Lower lobe of right lung (tissue), 2 donors: ENCODE data around the gene LRRK1. TPM values are rescaled to one million over a fixed set of nuclear protein-coding genes. Genes with fewer than 3 reads are reported as not detected.

Experiments used
- ATAC-seq, 2 donors: fragments of 200-7000 bp; cut with Tn5 transposase; one replicate each; pipeline ENCODE4 v1.9.1; 2020 to 2022; ENCODE audit warnings: mild to moderate bottlenecking in 2 of 2, moderate library complexity in 2 of 2
- DNase-seq: peaks from one replicate; pipeline ENCODE4 v3.0.0-alpha.2; 2020
- H3K27ac ChIP-seq: fragments of 200-600 bp; one replicate; pipeline ENCODE4 v1.8.0; 2022
- H3K27me3 ChIP-seq: fragments of 200-600 bp; one replicate; pipeline ENCODE4 v1.8.0; 2022; ENCODE audit warnings: low read depth
- H3K36me3 ChIP-seq: fragments of 200-600 bp; one replicate; pipeline ENCODE4 v1.8.0; 2022; ENCODE audit warnings: mild to moderate bottlenecking
- H3K4me1 ChIP-seq: fragments of 200-600 bp; one replicate; pipeline ENCODE4 v1.8.0; 2022
- H3K4me3 ChIP-seq: fragments of 200-600 bp; one replicate; pipeline ENCODE4 v1.8.0; 2022; ENCODE audit warnings: mild to moderate bottlenecking
- H3K9me3 ChIP-seq: fragments of 200-600 bp; one replicate; pipeline ENCODE4 v1.8.0; 2022
- intact Hi-C: fragments of 100-400 bp; cut with DNase I; formaldehyde crosslinking; loops from one replicate; pipeline ENCODE4 v1.11.0; 2022
- total RNA-seq: library from RNA; stranded (reverse); fragmentation: NEBNext Ultra II Directional; extraction: Animal tissue kit (Norgen Biotek cat#: 25700); gene quantifications from one replicate; pipeline ENCODE4 v1.2.1, GENCODE V29; 2021
- TF ChIP-seq, protein P1 (sequence below): fragments of 200-600 bp; IDR thresholded peaks from one replicate; pipeline ENCODE4 v1.8.0; 2022; ENCODE audit warnings: antibody characterized with exemption, mild to moderate bottlenecking
- donor health status: DM: no; HTN: yes; CAD: no; lungs with severe emphysema.

LRRK1 gene
- total RNA-seq, 1 donor from 2014 or later: 24.3 TPM

DNA sequence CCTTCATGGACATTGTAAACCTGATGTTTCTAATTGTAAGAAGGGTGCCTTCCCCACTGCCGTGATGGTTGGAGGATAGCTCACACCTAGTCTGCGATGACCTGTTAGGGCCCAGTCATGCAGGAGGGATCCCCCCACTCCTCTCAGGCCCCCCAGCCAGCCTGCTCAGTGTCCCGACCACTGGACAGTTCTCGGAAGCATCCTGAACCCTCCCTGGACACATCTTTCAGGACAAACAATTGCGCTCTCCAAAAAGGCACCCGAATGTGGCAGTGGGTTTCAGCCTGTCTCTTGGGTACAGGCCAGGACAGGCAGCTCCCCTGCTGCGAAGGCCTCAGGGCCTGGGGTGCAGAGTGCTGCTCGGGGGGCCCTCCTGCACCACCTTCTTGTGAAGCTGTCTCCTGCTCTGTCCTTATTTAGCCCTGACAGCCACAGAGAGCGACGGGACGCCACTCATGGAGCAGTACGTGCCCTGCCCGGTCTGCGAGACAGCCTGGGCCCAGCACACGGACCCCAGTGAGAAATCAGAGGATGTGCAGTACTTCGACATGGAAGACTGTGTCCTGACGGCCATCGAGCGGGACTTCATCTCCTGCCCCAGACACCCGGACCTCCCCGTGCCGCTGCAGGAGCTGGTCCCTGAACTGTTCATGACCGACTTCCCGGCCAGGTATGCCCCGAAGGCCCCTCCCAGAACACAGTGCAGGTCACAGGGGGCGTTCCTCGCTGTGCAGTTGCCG, 132.3 kb downstream of the LRRK1 start:
- intact Hi-C loops: no loop called here
- Histone ChIP-seq H3K27me3 (no peaks in the 10 kb centered on the region), H3K36me3 (peaks cover 81% of the 10 kb centered on the region), H3K4me3 (no peak overlapping the region), H3K9me3 (no peaks in the 10 kb centered on the region), H3K4me1 (no peaks in the 10 kb centered on the region), H3K27ac (no peak overlapping the region)
- ATAC-seq: no peak
- DNase-seq: no peak
- TF ChIP-seq, protein P1, sequence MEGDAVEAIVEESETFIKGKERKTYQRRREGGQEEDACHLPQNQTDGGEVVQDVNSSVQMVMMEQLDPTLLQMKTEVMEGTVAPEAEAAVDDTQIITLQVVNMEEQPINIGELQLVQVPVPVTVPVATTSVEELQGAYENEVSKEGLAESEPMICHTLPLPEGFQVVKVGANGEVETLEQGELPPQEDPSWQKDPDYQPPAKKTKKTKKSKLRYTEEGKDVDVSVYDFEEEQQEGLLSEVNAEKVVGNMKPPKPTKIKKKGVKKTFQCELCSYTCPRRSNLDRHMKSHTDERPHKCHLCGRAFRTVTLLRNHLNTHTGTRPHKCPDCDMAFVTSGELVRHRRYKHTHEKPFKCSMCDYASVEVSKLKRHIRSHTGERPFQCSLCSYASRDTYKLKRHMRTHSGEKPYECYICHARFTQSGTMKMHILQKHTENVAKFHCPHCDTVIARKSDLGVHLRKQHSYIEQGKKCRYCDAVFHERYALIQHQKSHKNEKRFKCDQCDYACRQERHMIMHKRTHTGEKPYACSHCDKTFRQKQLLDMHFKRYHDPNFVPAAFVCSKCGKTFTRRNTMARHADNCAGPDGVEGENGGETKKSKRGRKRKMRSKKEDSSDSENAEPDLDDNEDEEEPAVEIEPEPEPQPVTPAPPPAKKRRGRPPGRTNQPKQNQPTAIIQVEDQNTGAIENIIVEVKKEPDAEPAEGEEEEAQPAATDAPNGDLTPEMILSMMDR: no peak

DNA sequence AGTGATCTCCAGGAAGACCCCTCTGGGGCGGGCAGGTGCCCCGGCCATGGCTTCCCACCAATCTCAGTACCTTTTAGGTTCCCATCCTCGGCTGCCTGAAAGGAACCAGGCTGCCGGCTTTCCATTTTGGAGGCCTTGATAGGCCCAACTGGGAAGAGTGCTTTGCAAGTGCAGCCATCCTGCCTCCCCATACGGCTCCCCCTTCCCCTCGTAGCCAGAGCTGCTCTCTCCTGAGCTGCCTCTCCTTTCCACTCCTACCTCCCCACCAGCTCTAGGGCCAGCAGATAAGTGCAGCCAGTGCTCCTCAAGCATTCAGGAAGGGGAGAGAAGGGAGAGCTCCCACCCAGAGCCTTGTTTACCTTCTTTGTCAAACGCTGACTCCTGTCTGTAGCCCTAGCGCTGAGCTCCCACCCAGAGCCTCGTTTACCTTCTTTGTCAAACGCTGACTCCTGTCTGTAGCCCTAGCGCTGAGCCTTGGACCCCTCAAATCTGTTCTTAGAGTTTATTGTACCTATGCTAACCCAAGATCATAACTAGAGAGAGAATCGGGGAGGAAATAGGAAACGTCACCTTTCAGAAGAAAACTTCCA, 133.0 kb downstream of the LRRK1 start:
- TF ChIP-seq, protein P1: no peak
- Histone ChIP-seq H3K27ac (no peak overlapping the region), H3K27me3 (no peaks in the 10 kb centered on the region), H3K36me3 (peaks cover 86% of the 10 kb centered on the region), H3K9me3 (no peaks in the 10 kb centered on the region), H3K4me1 (no peaks in the 10 kb centered on the region), H3K4me3 (no peak overlapping the region)
- ATAC-seq (no peak), DNase-seq (no peak)
- intact Hi-C loops: no loop called here

GRCh38 chr15:101052681-101053121, 133.5 kb downstream of the LRRK1 start:
- Histone ChIP-seq H3K4me3 (no peak overlapping the region), H3K27me3 (no peaks in the 10 kb centered on the region), H3K4me1 (no peaks in the 10 kb centered on the region), H3K36me3 (peaks cover 87% of the 10 kb centered on the region), H3K9me3 (no peaks in the 10 kb centered on the region), H3K27ac (no peak overlapping the region)
- ATAC-seq: no peak
- no peak for DNase-seq
- TF ChIP-seq, protein P1: no peak
- intact Hi-C loops: no loop called here

DNA sequence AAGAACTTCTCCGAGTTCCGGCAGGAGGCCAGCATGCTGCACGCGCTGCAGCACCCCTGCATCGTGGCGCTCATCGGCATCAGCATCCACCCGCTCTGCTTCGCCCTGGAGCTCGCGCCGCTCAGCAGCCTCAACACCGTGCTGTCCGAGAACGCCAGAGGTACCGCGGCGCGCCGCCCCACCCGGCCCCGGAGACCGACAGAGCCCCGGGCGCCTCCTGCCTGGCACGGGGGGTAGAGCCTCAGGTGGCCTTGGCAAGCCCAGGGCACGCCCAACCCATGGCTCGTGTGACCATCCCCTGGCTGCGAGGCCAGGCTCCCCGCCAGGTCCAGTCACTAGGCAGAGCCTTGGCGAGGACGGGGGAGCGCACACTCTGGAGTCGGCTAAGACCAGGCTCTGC, 134.1 kb downstream of the LRRK1 start:
- intact Hi-C loops: no loop called here
- DNase-seq (no peak), ATAC-seq (peak in 1 of 2 donors; percentile 13)
- TF ChIP-seq, protein P1: no peak
- Histone ChIP-seq H3K4me3 (no peak overlapping the region), H3K27me3 (no peaks in the 10 kb centered on the region), H3K4me1 (no peaks in the 10 kb centered on the region), H3K27ac (no peak overlapping the region), H3K9me3 (no peaks in the 10 kb centered on the region), H3K36me3 (peaks cover 91% of the 10 kb centered on the region)

GRCh38 chr15:101054116-101054515, 135.0 kb downstream of the LRRK1 start:
- Histone ChIP-seq H3K36me3 (peaks cover 88% of the 10 kb centered on the region), H3K9me3 (no peaks in the 10 kb centered on the region), H3K27ac (no peak overlapping the region), H3K27me3 (no peaks in the 10 kb centered on the region), H3K4me1 (no peaks in the 10 kb centered on the region), H3K4me3 (no peak overlapping the region)
- TF ChIP-seq, protein P1: no peak
- no peak for DNase-seq
- no peak for ATAC-seq
- intact Hi-C loops: no loop called here
